ENCODE results near the gene HOXB6. TPM values are rescaled to one million over a fixed set of nuclear protein-coding genes. Genes with fewer than 3 reads are reported as not detected.
A peak's percentile ranks its signal among the peaks of the same experiment; 100 is the strongest.

The HOXB6 gene
- total and polyA plus RNA-seq, 9 donors: 0.25 to 10.3 (median 1.2) TPM

- Histone ChIP-seq H3K27ac (no peak overlapping the region), H3K4me3 (peak overlapping the region; percentile 23), H3K36me3 (no peaks in the 10 kb centered on the region), H3K27me3 (peaks cover 3% of the 10 kb centered on the region), H3K4me1 (ENCODE audit: insufficient read depth) (no peaks in the 10 kb centered on the region), H3K9me3 (peaks cover 0 to 4% of the 10 kb centered on the region in 2 donors)
- intact Hi-C loops (cut with DNase I): no loop called here
- 13 to 34% (median 15%) methylated on average over 42 to 44 of the region's 44 CpGs for WGBS, 3 donors
- TF ChIP-seq CTCF (IDR thresholded peaks at IDR 0.05) (no peak), POLR2A (IDR thresholded peaks at IDR 0.05) (no peak), EP300 (IDR thresholded peaks at IDR 0.05) (no peak)
- no peak for DNase-seq
These were observed 50.2 kb downstream of the HOXB6 start for GRCh38 chr17:48554412-48555257.

DNA sequence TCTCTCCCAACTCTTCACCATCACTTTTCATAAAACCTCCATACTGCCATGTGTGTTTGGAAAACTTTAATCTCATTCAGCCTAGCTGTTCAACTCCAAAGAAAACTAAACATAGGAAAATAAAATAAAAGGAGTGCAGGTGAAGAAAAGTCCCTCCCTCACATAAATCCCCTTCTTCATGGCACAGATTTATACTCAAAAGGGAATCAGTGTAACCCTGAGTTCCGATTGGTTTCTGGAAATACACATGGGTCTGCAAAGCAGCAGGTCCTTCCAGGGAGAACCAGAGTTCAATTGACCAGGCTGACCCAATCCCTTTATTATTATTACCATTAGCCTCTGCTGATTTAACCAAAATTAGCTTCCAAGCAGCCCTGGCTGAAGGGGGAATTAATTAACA lies 51.0 kb downstream of the HOXB6 start:
- intact Hi-C loops (cut with DNase I): no loop called here
- Histone ChIP-seq H3K27me3 (peaks cover 3% of the 10 kb centered on the region), H3K4me1 (ENCODE audit: insufficient read depth) (no peaks in the 10 kb centered on the region), H3K36me3 (no peaks in the 10 kb centered on the region), H3K9me3 (peaks cover 0 to 4% of the 10 kb centered on the region in 2 donors), H3K27ac (no peak overlapping the region), H3K4me3 (no peak overlapping the region)
- 50 to 74% (median 72%) methylated on average over 1 of the region's 1 CpG for WGBS, 3 donors
- no peak for DNase-seq
- no peak for TF ChIP-seq EP300 (IDR thresholded peaks at IDR 0.05)
- no peak for TF ChIP-seq CTCF (IDR thresholded peaks at IDR 0.05)
- no peak for TF ChIP-seq POLR2A (IDR thresholded peaks at IDR 0.05)

GRCh38 chr17:48553190-48553547 lies 51.6 kb downstream of the HOXB6 start:
- peaks cover 3% of the 10 kb centered on the region for H3K27me3 ChIP-seq
- intact Hi-C loops (cut with DNase I): no loop called here
- H3K9me3 ChIP-seq: peaks cover 0 to 4% of the 10 kb centered on the region in 2 donors
- H3K4me3 ChIP-seq: no peak overlapping the region
- no peak overlapping the region for H3K27ac ChIP-seq
- no peak for DNase-seq
- no peak for TF ChIP-seq EP300 (IDR thresholded peaks at IDR 0.05)
- TF ChIP-seq CTCF (IDR thresholded peaks at IDR 0.05): no peak
- TF ChIP-seq POLR2A (IDR thresholded peaks at IDR 0.05): no peak
- H3K36me3 ChIP-seq: no peaks in the 10 kb centered on the region
- no peaks in the 10 kb centered on the region for H3K4me1 ChIP-seq (ENCODE audit: insufficient read depth)
- WGBS, 3 donors: 62 to 82% (median 66%) methylated on average over 5 of the region's 5 CpGs

DNA sequence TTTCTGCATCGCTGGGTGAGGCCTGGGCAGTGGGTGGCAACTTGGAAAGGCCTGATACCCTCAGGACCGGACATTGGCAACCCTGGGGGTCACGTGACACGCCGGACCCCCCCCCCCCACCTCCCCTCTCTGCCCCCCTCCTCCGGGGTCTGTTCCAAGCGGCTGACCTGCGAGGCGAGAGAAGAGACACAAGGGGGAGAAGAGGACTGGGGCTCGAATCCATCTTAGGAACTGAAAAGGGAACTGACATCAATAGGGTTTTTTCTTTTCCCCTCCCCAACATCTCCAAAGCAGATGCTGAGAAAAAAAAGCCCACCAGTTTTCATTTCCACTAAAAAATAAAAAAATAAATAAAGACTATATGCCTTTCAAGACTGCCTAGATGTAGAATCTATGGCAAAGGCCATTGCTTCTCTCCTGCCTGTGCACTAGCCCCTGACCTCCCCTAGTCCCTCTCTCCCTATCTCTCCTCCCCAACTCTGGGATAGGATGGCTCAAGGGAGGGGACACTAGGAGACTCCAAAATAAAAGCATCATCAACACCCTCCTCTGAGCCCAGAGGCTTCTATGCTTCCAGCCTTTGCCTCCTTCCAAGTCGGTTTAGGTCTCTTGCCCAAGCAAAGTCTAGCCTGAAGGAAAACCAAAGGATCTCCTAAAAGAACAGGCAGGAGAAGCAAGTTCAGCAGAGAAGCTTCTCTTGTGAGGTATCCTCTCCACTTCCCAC lies 52.2 kb downstream of the HOXB6 start:
- Histone ChIP-seq H3K9me3 (peaks cover 0 to 4% of the 10 kb centered on the region in 2 donors), H3K27me3 (peaks cover 3% of the 10 kb centered on the region), H3K4me3 (no peak overlapping the region), H3K36me3 (no peaks in the 10 kb centered on the region), H3K4me1 (ENCODE audit: insufficient read depth) (no peaks in the 10 kb centered on the region), H3K27ac (no peak overlapping the region)
- DNase-seq: no peak
- intact Hi-C loops (cut with DNase I): no loop called here
- no peak for TF ChIP-seq POLR2A (IDR thresholded peaks at IDR 0.05)
- TF ChIP-seq EP300 (IDR thresholded peaks at IDR 0.05): no peak
- no peak for TF ChIP-seq CTCF (IDR thresholded peaks at IDR 0.05)
- WGBS, 3 donors: 23 to 44% (median 27%) methylated on average over 11 of the region's 11 CpGs

Measured in ovary (tissue), 9 donors.